Activated CD4-positive, alpha-beta T cell treated with anti-CD3 and anti-CD28 coated beads, Interleukin-2, Interleukin-6, amounts not matched to agents 100 ng/mL and 50 ng/mL, durations not matched to agents 16 hours and 8 hours (primary cell): ENCODE data around the gene RALGDS.
"Not testable (repeated sequence)": the region's sequence is repeated elsewhere in the genome, so short reads cannot be mapped to it uniquely, and the experiment has no call there.

ENCODE experiments used
- DNase-seq: peaks from one replicate; pipeline ENCODE4 v3.0.0-alpha.2; 2020

RALGDS gene

GRCh38 chr9:133104718-133105460 lies 16.2 kb downstream of the RALGDS start:
- DNase-seq, result no peak

- DNase-seq, result no peak
Measured at GRCh38 chr9:133103987-133104505, 17.0 kb downstream of the RALGDS start.

GRCh38 chr9:133103183-133103986 lies 17.7 kb downstream of the RALGDS start:
- peak; percentile 58 for DNase-seq

GRCh38 chr9:133102190-133103021 lies 18.6 kb downstream of the RALGDS start:
- no peak for DNase-seq

GRCh38 chr9:133101356-133102189 lies 19.5 kb downstream of the RALGDS start:
- DNase-seq, result no peak

- DNase-seq, result no peak
Measured at GRCh38 chr9:133100506-133101355, 20.3 kb downstream of the RALGDS start.

GRCh38 chr9:133099726-133100505 lies 21.1 kb downstream of the RALGDS start:
- no peak for DNase-seq

- no peak for DNase-seq
Measured at GRCh38 chr9:133098871-133099270, 22.2 kb downstream of the RALGDS start.

GRCh38 chr9:133098104-133098754 lies 22.8 kb downstream of the RALGDS start:
- DNase-seq, result no peak

- no peak for DNase-seq
Measured at GRCh38 chr9:133094842-133095393, 26.1 kb downstream of the RALGDS start.

GRCh38 chr9:133094351-133094750 lies 26.7 kb downstream of the RALGDS start:
- DNase-seq, result not testable (repeated sequence)

GRCh38 chr9:133090752-133091385 lies 30.2 kb downstream of the RALGDS start:
- DNase-seq, result no peak

- no peak for DNase-seq
Measured at GRCh38 chr9:133090187-133090586, 30.9 kb downstream of the RALGDS start.

- no peak for DNase-seq
Measured at GRCh38 chr9:133089271-133089671, 31.8 kb downstream of the RALGDS start.

- DNase-seq, result no peak
Measured at GRCh38 chr9:133088756-133089155, 32.3 kb downstream of the RALGDS start.

- no peak for DNase-seq
Measured at GRCh38 chr9:133088146-133088750, 32.8 kb downstream of the RALGDS start.

- no peak for DNase-seq
Measured at GRCh38 chr9:133087429-133088145, 33.5 kb downstream of the RALGDS start.

- no peak for DNase-seq
Measured at GRCh38 chr9:133086894-133087293, 34.1 kb downstream of the RALGDS start.
